T-helper 1 cell (primary cell): ENCODE measurements around the gene RUFY4.

Experiments used
- DNase-seq, 5 donors: peaks; one replicate each; pipeline ENCODE4 v3.0.0-alpha.2; 2012 to 2020

Gene RUFY4

GRCh38 chr2:218063486-218063885 lies 5.6 kb upstream of the RUFY4 start:
- no peak for DNase-seq

GRCh38 chr2:218063896-218064295 lies 5.2 kb upstream of the RUFY4 start:
- no peak for DNase-seq

- DNase-seq = no peak
Observed at GRCh38 chr2:218065239-218066006, 3.6 kb upstream of the RUFY4 start.

GRCh38 chr2:218066926-218067515 lies 2.0 kb upstream of the RUFY4 start:
- DNase-seq = no peak

GRCh38 chr2:218067523-218067922 lies 1.5 kb upstream of the RUFY4 start:
- no peak for DNase-seq

GRCh38 chr2:218069606-218070300 lies 700 bp downstream of the RUFY4 start:
- no peak for DNase-seq

- no peak for DNase-seq
Observed at GRCh38 chr2:218070587-218070986, 1.5 kb downstream of the RUFY4 start.

GRCh38 chr2:218071218-218071937 lies 2.3 kb downstream of the RUFY4 start:
- DNase-seq = no peak

GRCh38 chr2:218072002-218072401 lies 2.9 kb downstream of the RUFY4 start:
- no peak for DNase-seq

GRCh38 chr2:218072478-218073024 lies 3.5 kb downstream of the RUFY4 start:
- DNase-seq = no peak

- DNase-seq = no peak
Observed at GRCh38 chr2:218073185-218073584, 4.1 kb downstream of the RUFY4 start.

- no peak for DNase-seq
Observed at GRCh38 chr2:218074031-218074430, 5.0 kb downstream of the RUFY4 start.

GRCh38 chr2:218075975-218076811 lies 7.1 kb downstream of the RUFY4 start:
- no peak for DNase-seq

GRCh38 chr2:218077464-218078216 lies 8.6 kb downstream of the RUFY4 start:
- DNase-seq = no peak

- DNase-seq = no peak
Observed at GRCh38 chr2:218079943-218080913, 11.2 kb downstream of the RUFY4 start.

- no peak for DNase-seq
Observed at GRCh38 chr2:218081063-218081462, 12.0 kb downstream of the RUFY4 start.

- DNase-seq = no peak
Observed at GRCh38 chr2:218081695-218082094, 12.6 kb downstream of the RUFY4 start.

- no peak for DNase-seq
Observed at GRCh38 chr2:218082586-218083351, 13.7 kb downstream of the RUFY4 start.

GRCh38 chr2:218083352-218083676 lies 14.3 kb downstream of the RUFY4 start:
- no peak for DNase-seq
